K562 (cell line): Measurements from ENCODE around the gene HMGA1. TPM values are rescaled to one million over a fixed set of nuclear protein-coding genes. Genes with fewer than 3 reads are reported as not detected.

Experiments used
- microRNA-seq: library from miRNA; unstranded; fragments of <30 nt; microRNA quantifications from one replicate; pipeline ENCODE4, GENCODE V29; 2018; ENCODE audit warnings: borderline microRNAs expressed
- polyA plus RNA-seq, 8 experiments: library from polyadenylated mRNA; depleted of rRNA in 4 of 8; stranded (reverse) in 5 of 8; unstranded in 3 of 8; fragments of >200 nt; fragmentation: Nextera tagmentation in 2 of 8; fragmentation: Illumina TruSeq in 1 of 8; extraction: Ambion mirVana in 2 of 8; extraction: Trizol in 1 of 8; gene quantifications; 2 replicates each; pipeline versions ENCODE4 v1.2.1 to v1.2.3, GENCODE V29; 2011 to 2014; ENCODE audit warnings: inconsistent platforms in 1 of 8, missing spikeins in 1 of 8
- small RNA-seq: library from RNA; depleted of rRNA; stranded (forward); fragments of <200 nt; gene quantifications from one replicate; pipeline ENCODE3, GENCODE V24; 2014
- total RNA-seq, 7 experiments: library from RNA; depleted of rRNA in 6 of 7; stranded (reverse); fragments of >200 nt in 6 of 7; fragmentation: Illumina TruSeq in 2 of 7; extraction: Trizol in 2 of 7; gene quantifications; 2 replicates each; pipeline versions ENCODE4 v1.2.1 to v1.2.3, GENCODE V29; 2011 to 2021; ENCODE audit warnings: low replicate concordance in 1 of 7

HMGA1 gene
- total and polyA plus RNA-seq, 9 of the 15 experiments (the other 6 are each of a cell fraction or from before 2014, with no cell fraction given) = 27.8 to 1,947 (median 594) TPM

Small RNA genes within 50 kb of the gene (microRNA-seq; reads per million reads assigned to microRNA genes)
- not detected for gene MIR6835

Small RNA genes within 50 kb of the gene (small RNA-seq; reads per million reads assigned to genes)
- not detected for gene MIR6835

Other genes starting within 250 kb of the HMGA1 start
- 0.18 TPM in 1 of 2 replicates, not detected in the other for gene GRM4, start 90.8 kb upstream of the HMGA1 start, total RNA-seq (2014; rRNA removed)
- not detected in 2 replicates for gene GRM4, start 90.8 kb upstream of the HMGA1 start, total RNA-seq (2014; rRNA removed; fragmentation: Illumina TruSeq; extraction: Trizol)
- not detected in 2 replicates for gene GRM4, start 90.8 kb upstream of the HMGA1 start, total RNA-seq (2015; rRNA removed; fragmentation: Illumina TruSeq; extraction: Trizol)
- not detected in 2 replicates for gene GRM4, start 90.8 kb upstream of the HMGA1 start, total RNA-seq (2021)
- gene GRM4, start 90.8 kb upstream of the HMGA1 start, polyA plus RNA-seq (2011; rRNA removed) = not detected in 2 replicates
- not detected in 2 replicates for gene GRM4, start 90.8 kb upstream of the HMGA1 start, polyA plus RNA-seq (2014; fragmentation: Illumina TruSeq; extraction: Trizol)
- not detected for gene GRM4, start 90.8 kb upstream of the HMGA1 start, polyA plus RNA-seq (2014; fragmentation: Nextera tagmentation; extraction: Ambion mirVana)
- not detected in 2 replicates for gene GRM4, start 90.8 kb upstream of the HMGA1 start, polyA plus RNA-seq (2014; rRNA removed)
- gene SMIM29, start 12.1 kb downstream of the HMGA1 start, total RNA-seq (2014; rRNA removed) = 31.8 and 42.1 TPM in 2 replicates
- gene SMIM29, start 12.1 kb downstream of the HMGA1 start, total RNA-seq (2014; rRNA removed; fragmentation: Illumina TruSeq; extraction: Trizol) = 4.6 and 6.5 TPM in 2 replicates
- gene SMIM29, start 12.1 kb downstream of the HMGA1 start, total RNA-seq (2015; rRNA removed; fragmentation: Illumina TruSeq; extraction: Trizol) = 18.2 and 21.9 TPM in 2 replicates
- gene SMIM29, start 12.1 kb downstream of the HMGA1 start, total RNA-seq (2021) = 30.1 and 35.5 TPM in 2 replicates
- gene SMIM29, start 12.1 kb downstream of the HMGA1 start, polyA plus RNA-seq (2011; rRNA removed) = 29.1 and 74.4 TPM in 2 replicates
- 20.9 and 39.0 TPM in 2 replicates for gene SMIM29, start 12.1 kb downstream of the HMGA1 start, polyA plus RNA-seq (2014; fragmentation: Illumina TruSeq; extraction: Trizol)
- 10 to 100 TPM; 13.1 to 13.7 TPM for gene SMIM29, start 12.1 kb downstream of the HMGA1 start, polyA plus RNA-seq (2014; fragmentation: Nextera tagmentation; extraction: Ambion mirVana)
- gene SMIM29, start 12.1 kb downstream of the HMGA1 start, polyA plus RNA-seq (2014; rRNA removed) = 34.9 and 36.7 TPM in 2 replicates
- gene NUDT3, start 155.8 kb downstream of the HMGA1 start, total RNA-seq (2014; rRNA removed) = 47.3 and 51.0 TPM in 2 replicates
- 61.8 and 70.8 TPM in 2 replicates for gene NUDT3, start 155.8 kb downstream of the HMGA1 start, total RNA-seq (2014; rRNA removed; fragmentation: Illumina TruSeq; extraction: Trizol)
- gene NUDT3, start 155.8 kb downstream of the HMGA1 start, total RNA-seq (2015; rRNA removed; fragmentation: Illumina TruSeq; extraction: Trizol) = 57.2 and 59.8 TPM in 2 replicates
- 49.8 and 56.4 TPM in 2 replicates for gene NUDT3, start 155.8 kb downstream of the HMGA1 start, total RNA-seq (2021)
- gene NUDT3, start 155.8 kb downstream of the HMGA1 start, polyA plus RNA-seq (2011; rRNA removed) = 68.5 and 81.2 TPM in 2 replicates
- gene NUDT3, start 155.8 kb downstream of the HMGA1 start, polyA plus RNA-seq (2014; fragmentation: Illumina TruSeq; extraction: Trizol) = 54.8 and 56.0 TPM in 2 replicates
- gene NUDT3, start 155.8 kb downstream of the HMGA1 start, polyA plus RNA-seq (2014; fragmentation: Nextera tagmentation; extraction: Ambion mirVana) = 10 to 100 TPM in 1 of 2 experiments, 1 to 10 TPM in 1; 5.4 to 57.7 TPM
- 54.4 and 56.8 TPM in 2 replicates for gene NUDT3, start 155.8 kb downstream of the HMGA1 start, polyA plus RNA-seq (2014; rRNA removed)
- gene RPS10, start 189.2 kb downstream of the HMGA1 start, total RNA-seq (2014; rRNA removed) = 3,907 and 4,273 TPM in 2 replicates
- 2,809 and 3,197 TPM in 2 replicates for gene RPS10, start 189.2 kb downstream of the HMGA1 start, total RNA-seq (2014; rRNA removed; fragmentation: Illumina TruSeq; extraction: Trizol)
- 3,578 and 3,876 TPM in 2 replicates for gene RPS10, start 189.2 kb downstream of the HMGA1 start, total RNA-seq (2015; rRNA removed; fragmentation: Illumina TruSeq; extraction: Trizol)
- 3,062 and 3,200 TPM in 2 replicates for gene RPS10, start 189.2 kb downstream of the HMGA1 start, total RNA-seq (2021)
- 5,201 and 6,397 TPM in 2 replicates for gene RPS10, start 189.2 kb downstream of the HMGA1 start, polyA plus RNA-seq (2011; rRNA removed)
- 4,753 and 5,213 TPM in 2 replicates for gene RPS10, start 189.2 kb downstream of the HMGA1 start, polyA plus RNA-seq (2014; fragmentation: Illumina TruSeq; extraction: Trizol)
- gene RPS10, start 189.2 kb downstream of the HMGA1 start, polyA plus RNA-seq (2014; fragmentation: Nextera tagmentation; extraction: Ambion mirVana) = 1,000 to 10,000 TPM; 2,680 to 3,048 TPM
- gene RPS10, start 189.2 kb downstream of the HMGA1 start, polyA plus RNA-seq (2014; rRNA removed) = 4,615 and 5,251 TPM in 2 replicates
- 0.41 and 0.45 TPM in 2 replicates for gene PACSIN1, start 229.2 kb downstream of the HMGA1 start, total RNA-seq (2014; rRNA removed)
- 0.10 and 0.29 TPM in 2 replicates for gene PACSIN1, start 229.2 kb downstream of the HMGA1 start, total RNA-seq (2014; rRNA removed; fragmentation: Illumina TruSeq; extraction: Trizol)
- 0.22 and 0.23 TPM in 2 replicates for gene PACSIN1, start 229.2 kb downstream of the HMGA1 start, total RNA-seq (2015; rRNA removed; fragmentation: Illumina TruSeq; extraction: Trizol)
- 0.98 and 1.7 TPM in 2 replicates for gene PACSIN1, start 229.2 kb downstream of the HMGA1 start, total RNA-seq (2021)
- 1.1 and 1.4 TPM in 2 replicates for gene PACSIN1, start 229.2 kb downstream of the HMGA1 start, polyA plus RNA-seq (2011; rRNA removed)
- gene PACSIN1, start 229.2 kb downstream of the HMGA1 start, polyA plus RNA-seq (2014; fragmentation: Illumina TruSeq; extraction: Trizol) = 0.79 and 1.4 TPM in 2 replicates
- under 1 TPM; 0.01 to 0.03 TPM for gene PACSIN1, start 229.2 kb downstream of the HMGA1 start, polyA plus RNA-seq (2014; fragmentation: Nextera tagmentation; extraction: Ambion mirVana)
- 0.98 and 1.2 TPM in 2 replicates for gene PACSIN1, start 229.2 kb downstream of the HMGA1 start, polyA plus RNA-seq (2014; rRNA removed)